PC-3 (cell line): ENCODE data around the gene C14orf132.

Experiments used
- CTCF ChIP-seq: fragments of 300-600 bp; sonication (generic); conservative IDR thresholded peaks from 2 replicates; pipeline ENCODE4 v1.5.1; 2017; ENCODE audit warnings: antibody characterized with exemption, low read depth, mild to moderate bottlenecking, low read length
- EZH2 ChIP-seq: fragments of 300-600 bp; sonication (generic); IDR thresholded peaks from one replicate; pipeline ENCODE4 v1.6.1; 2017; ENCODE audit warnings: antibody characterized with exemption, mild to moderate bottlenecking, low read length; ENCODE audit not compliant: unreplicated experiment

- no peak for TF ChIP-seq EZH2
- no peak for TF ChIP-seq CTCF
Observed at GRCh38 chr14:96002498-96002884, 36.7 kb upstream of the C14orf132 start.
